ENCODE results near the gene SEMA3E.
"Not testable (repeated sequence)": the region's sequence is repeated elsewhere in the genome, so short reads cannot be mapped to it uniquely, and the experiment has no call there.

SEMA3E gene

DNA sequence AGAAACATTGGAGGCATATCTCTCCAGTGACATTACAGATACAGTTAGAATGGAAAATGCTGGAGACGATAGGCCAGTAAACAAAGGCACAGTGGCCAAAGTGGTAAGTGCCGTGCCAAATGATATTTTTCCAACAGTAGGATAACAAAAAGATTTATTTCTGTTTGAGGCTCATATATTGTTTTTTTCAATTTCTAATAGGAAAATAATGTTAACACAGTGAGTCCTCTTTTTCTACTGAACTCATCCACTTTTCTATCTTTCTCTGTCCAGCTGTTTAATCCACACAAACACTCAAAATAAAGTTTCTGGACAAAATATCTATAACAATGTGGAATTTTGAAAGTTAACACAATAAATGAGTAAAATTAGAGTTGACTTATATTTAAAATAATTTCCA lies 201.3 kb downstream of the SEMA3E start:
- DNase-seq = no peak

- DNase-seq = no peak
These were observed 202.8 kb downstream of the SEMA3E start for GRCh38 chr7:83446102-83446669.

DNA sequence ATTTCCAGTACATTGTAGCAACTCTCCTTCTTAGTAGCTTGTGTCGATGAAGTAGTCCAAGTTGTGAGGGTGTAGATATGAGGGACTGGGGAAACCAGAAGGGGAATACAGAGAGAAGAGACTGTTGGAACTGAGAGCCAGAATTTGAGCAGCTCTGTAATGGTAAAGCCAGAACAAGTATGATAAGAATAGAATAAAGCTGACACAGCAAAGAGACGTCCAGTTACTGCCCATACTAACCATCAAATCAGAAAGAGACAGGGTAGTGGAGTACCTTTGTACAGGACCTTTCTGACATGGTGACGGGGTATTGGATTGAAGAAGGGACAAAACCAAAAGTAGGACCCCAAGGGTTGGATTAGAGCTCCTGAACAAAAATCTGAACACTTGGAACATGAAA lies 206.0 kb downstream of the SEMA3E start:
- DNase-seq = no peak

DNA sequence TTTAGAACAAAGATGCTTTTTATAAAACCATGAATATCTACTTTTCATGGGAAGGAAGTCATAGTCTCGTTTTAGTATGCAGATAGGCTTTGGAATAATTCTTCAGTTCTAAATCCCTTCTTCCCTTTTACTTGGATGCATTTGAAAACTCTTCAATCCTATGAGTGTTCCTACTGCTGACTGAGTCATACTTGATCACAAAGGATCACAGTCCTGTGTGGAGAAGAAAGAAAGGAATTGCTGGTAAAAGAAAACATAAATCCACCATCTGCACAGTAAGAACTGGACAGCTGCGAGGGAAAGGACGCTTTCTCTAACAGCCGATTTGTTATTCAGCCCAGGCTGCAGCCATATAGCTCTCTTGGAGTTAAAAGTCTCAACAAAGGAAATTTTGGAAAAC lies 209.9 kb downstream of the SEMA3E start:
- DNase-seq = no peak

DNA sequence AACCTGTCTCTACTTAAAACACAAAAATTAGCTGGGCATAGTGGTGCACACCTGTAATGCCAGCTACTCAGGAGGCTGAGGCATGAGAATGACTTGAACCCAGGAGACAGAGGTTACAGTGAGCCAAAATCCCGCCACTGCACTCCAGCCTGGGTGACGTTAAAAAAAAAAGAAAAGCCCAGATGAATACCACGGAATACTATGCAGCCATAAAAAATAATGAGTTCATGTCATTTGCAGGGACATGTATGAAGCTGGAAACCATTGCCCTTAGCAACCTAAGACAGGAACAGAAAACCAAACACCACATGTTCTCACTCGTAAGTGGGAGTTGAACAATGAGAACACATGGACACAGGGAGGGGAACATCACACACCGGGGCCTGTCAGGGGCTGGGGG lies 218.7 kb downstream of the SEMA3E start:
- not testable (repeated sequence) for DNase-seq

DNA sequence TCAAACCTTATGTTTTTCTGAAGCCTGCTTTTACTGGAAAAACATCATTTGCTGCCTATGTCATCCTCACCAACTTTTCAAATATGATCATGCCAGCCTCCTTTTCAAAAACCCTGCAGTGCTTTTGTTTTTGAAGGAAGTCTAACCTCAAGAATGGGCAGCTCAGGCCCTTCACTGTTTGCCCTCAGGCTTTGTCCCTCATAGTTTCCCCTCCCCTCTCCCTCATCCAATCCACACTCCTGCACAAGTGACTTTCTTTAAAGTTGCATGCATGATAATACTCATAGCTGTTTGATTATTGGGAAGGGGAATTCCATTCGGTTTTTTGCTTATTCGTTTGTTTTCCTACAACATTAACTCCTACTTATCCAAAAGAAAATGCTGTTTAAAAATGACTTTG lies 219.4 kb downstream of the SEMA3E start:
- no peak for DNase-seq

- no peak for DNase-seq
These were observed 221.1 kb downstream of the SEMA3E start for GRCh38 chr7:83427884-83428283.

GRCh38 chr7:83426325-83426724 lies 222.6 kb downstream of the SEMA3E start:
- DNase-seq = no peak

DNA sequence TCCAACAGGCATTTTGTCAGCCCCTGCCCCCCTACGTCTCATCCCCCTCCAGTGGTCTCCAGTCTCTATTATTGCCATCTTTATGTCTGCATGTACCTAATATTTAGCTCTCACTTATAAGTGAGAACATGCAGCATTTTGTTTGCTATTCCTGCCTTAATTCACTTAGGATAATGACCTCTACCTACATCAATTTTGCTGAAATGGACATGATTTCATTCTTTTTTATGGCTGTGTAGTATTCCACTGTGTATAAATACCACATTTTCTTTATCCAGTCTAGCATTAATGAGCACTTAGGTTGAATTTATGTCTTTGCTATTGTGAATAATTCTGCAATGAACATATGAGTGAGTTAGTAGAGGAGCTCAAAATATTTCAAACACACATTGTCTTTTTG lies 229.9 kb downstream of the SEMA3E start:
- no peak for DNase-seq

- DNase-seq = no peak
These were observed 233.1 kb downstream of the SEMA3E start for GRCh38 chr7:83415840-83416239.

GRCh38 chr7:83414947-83415346 lies 234.0 kb downstream of the SEMA3E start:
- DNase-seq = no peak

- no peak for DNase-seq
These were observed 235.1 kb downstream of the SEMA3E start for GRCh38 chr7:83413831-83414230.

DNA sequence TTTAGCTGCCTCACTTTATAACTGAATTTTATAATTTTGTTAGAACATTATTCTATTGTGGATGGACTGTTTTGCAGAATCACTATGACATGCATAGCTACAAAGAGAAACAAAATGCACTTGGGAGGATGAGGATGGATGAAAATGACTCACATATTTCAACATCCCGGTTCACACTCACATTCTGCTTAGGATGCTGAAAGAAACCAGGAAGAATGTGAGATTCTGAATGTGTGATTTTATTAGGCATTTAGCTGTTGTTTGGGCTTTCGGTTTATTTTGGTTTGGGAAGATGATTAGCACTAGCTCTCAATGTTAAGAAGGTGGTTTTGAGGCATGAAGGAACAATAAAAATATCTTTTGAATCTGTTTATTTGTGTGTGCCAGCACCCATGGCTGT lies 235.5 kb downstream of the SEMA3E start:
- no peak for DNase-seq

DNA sequence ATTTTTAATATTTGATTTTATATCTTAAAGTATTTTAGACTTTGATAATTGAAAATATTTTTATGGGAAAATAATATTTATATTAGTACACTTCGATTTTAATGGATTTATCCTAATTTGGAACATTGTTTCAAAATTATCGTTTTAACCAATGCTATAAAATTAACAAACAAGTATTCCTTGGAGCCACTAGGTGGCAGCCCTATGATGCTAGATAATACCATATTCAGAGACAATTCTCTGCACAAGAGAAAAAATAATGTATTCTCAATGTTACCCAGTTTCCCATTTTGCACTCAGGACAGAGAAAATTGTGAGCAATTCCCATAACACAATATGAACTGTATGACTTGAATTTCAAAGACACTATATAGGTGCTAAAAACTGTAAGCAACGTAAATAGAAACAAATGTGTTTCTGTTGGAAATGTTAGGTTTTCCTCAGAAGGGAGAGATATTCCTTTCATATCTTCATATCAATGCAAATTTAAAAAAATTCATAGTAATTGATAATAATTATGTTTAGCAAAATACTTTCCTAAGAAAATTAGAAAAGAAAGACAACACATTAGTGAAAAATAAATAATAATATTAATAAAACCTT lies 237.8 kb downstream of the SEMA3E start:
- DNase-seq = peak; percentile 30 to 44

DNA sequence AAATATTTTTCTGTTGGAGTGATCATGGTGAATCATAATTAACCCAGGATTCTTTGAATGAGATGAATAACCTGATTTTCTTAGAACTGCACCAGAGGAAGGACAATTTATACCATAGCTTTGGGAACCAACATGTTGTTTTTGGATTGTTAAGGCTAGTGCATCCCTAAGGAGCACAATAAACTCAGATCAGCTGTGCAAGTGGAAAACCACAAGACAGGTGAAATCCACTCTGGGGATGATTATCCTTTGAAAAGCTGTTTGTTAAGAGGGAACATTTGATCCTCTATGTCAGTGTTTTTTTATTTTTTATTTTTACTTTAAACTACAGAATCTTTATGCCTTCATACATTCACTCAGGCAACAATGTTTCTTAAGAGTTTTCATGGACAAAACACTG lies 254.2 kb downstream of the SEMA3E start:
- DNase-seq = no peak

DNA sequence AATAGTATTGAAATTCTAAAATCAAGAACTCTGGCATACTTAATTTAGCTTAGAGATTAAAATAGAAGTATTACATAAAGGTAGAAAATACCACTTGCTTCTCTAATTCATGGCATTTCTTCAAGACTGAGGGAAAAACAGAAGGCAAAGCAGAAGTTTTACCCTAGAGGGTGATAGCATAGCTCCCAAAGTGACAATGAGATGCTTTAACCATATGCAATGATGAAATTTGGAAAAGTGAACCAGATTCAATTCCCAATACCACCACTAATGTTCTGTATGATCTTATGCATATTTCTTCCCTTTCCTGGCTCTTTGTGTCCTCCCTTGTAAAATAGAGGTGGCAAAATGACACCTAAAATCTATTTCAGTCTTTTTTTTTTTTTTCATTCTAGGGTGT lies 260.5 kb downstream of the SEMA3E start:
- no peak for DNase-seq

DNA sequence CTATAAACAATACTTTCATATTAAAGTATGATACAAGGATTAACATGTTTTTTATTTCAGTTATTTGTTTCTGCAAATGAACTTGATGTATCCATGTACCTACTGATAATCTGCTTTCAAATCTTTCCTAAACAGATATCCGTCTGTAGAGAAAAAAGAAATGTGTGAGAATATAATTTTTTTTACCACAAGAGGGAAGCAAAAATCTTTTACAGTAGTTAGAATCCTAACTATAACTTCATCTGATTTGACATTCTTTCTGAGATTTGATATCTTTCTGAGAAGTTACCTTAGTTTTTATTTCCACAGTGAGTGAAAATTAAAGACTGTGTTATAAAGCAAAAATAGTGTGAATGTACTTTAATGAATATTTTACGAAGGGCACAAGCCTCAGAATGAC lies 282.3 kb downstream of the SEMA3E start:
- DNase-seq = no peak

- DNase-seq = peak in 1 of 2 experiments; percentile 7
These were observed 283.2 kb downstream of the SEMA3E start for GRCh38 chr7:83365746-83366145.

- no peak for DNase-seq
These were observed 285.9 kb downstream of the SEMA3E start for GRCh38 chr7:83362871-83363550.

DNA sequence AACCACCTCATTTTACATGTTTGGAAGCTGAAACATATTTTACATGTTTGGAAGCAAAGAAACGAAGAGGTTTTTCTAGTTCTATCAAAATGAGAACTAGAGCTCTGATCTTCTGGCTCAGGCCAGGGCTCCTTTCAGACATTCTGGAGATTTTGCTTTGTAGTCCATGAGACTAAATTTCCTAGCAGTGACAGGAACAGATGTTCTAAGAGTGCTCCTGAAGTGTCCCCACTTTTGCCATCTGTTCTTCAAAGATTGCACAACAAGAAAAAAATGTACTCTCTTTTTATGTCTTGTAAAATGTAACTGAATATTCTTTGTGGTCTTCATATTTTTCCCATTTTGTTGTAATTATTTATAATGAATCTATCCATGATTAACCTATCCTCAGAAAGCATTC lies 289.8 kb downstream of the SEMA3E start:
- DNase-seq = no peak

GRCh38 chr7:83355143-83355542 lies 293.8 kb downstream of the SEMA3E start:
- DNase-seq = no peak

DNA sequence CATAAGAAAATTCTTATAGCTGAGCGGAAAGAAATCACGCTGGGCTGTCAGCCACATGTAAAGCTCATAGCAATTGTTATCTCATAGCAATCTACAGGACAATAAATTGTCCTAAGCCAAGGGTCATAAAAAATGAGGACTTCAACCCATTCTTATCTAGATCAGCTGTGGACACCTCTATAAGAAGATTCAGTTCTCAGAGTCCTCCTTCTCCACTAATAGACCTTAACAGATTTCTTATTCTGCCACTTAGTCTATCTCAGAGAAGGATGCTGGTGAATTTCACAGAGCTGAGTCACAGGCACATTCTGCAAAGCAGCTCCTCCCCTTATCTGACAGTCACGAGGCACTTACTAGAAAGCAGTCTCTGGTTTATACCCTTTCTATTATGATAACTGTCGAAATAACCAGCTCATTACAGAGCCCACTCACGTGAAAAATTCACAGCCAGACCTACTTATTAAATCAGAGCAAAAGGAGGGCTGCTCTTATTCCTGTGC lies 300.9 kb downstream of the SEMA3E start:
- DNase-seq = no peak

DNA sequence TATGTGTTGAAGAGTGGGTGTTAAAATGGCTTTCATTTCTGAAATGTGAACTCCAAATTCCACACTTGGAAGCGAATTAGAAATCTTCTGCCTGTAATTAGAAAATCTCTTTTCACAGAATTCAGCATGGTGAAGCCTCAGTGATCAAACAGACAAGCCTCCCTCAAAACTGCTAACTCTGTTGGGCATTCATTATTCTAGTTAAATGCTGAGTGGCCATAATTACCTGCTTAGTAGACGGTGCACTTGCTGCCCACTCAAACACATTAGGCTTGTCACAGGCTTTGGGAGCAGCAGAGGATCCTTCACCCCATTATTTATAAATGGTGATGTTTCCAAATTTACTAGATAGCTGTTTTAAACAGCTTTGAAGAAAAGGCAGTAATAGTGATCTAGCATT lies 309.0 kb downstream of the SEMA3E start:
- no peak for DNase-seq

- DNase-seq = no peak
These were observed 310.5 kb downstream of the SEMA3E start for GRCh38 chr7:83338277-83338950.

Data from AML-193 (cell line).